Thyroid gland (tissue), 4 donors: ENCODE measurements around the gene FGF5.

ENCODE experiments used
- CTCF ChIP-seq, 6 experiments: fragments of 200-600 bp in 3 of 6; fragments of 450-650 bp in 3 of 6; sonication (generic) in 3 of 6; IDR thresholded peaks; one replicate each; pipeline ENCODE4 v1.5.1; 2016 to 2019; ENCODE audit warnings: antibody characterized with exemption in 6 of 6, mild to moderate bottlenecking in 2 of 6, inconsistent platforms in 1 of 6, moderate library complexity in 1 of 6
- POLR2A ChIP-seq, 2 donors: fragments of 450-650 bp; IDR thresholded peaks; one replicate each; pipeline ENCODE4 v1.6.1; 2017; ENCODE audit warnings: antibody characterized with exemption in 2 of 2, mild to moderate bottlenecking in 2 of 2, moderate library complexity in 1 of 2

- TF ChIP-seq POLR2A (IDR thresholded peaks at IDR 0.05) (no peak), CTCF (IDR thresholded peaks at IDR 0.05) (no peak)
Measured at GRCh38 chr4:80253510-80253909, 13.0 kb upstream of the FGF5 start.
